H1 (cell line): ENCODE measurements around the gene USP13. TPM values are rescaled to one million over a fixed set of nuclear protein-coding genes. Genes with fewer than 3 reads are reported as not detected.

Experiments used
- CTCF ChIA-PET: fragments of 300-600 bp; sonication (Branson Sonifier 250); formaldehyde crosslinking; loops from one replicate; lab custom pipeline; 2021; ENCODE audit not compliant: partially characterized antibody; lab: Charles Lee
- POLR2A ChIA-PET: fragments of 300-600 bp; sonication (Branson Sonifier 250); formaldehyde crosslinking; loops from one replicate; lab custom pipeline; 2021; ENCODE audit warnings: inconsistent platforms; ENCODE audit not compliant: partially characterized antibody; lab: Charles Lee
- DNase-seq, 2 experiments: peaks; one replicate each; pipeline versions ENCODE4 v3.0.0 to v3.0.0-alpha.2; 2010 to 2022; ENCODE audit warnings: low spot score in 2 of 2, low read depth in 1 of 2, mixed read lengths in 1 of 2
- FAIRE-seq: peaks from 2 replicates; lab custom pipeline; 2011; peaks lifted over from hg19 to GRCh38; lab: Jason Lieb, UNC
- H2AFZ ChIP-seq: 2 replicates; pipeline ENCODE4 v1.8.1; 2012; ENCODE audit warnings: low read length, inconsistent platforms
- H2AK5ac ChIP-seq: 2 replicates; pipeline ENCODE4 v1.6.1; 2013; ENCODE audit warnings: low read depth, low read length
- H2BK120ac ChIP-seq: replicated peaks from 2 replicates; pipeline ENCODE3; 2013; ENCODE audit warnings: low read depth, low read length, inconsistent platforms
- H2BK12ac ChIP-seq: 2 replicates; pipeline ENCODE4 v1.6.1; 2013; ENCODE audit warnings: low read depth, low read length
- H2BK15ac ChIP-seq: 2 replicates; pipeline ENCODE4 v1.6.1; 2013; ENCODE audit warnings: low read length
- H2BK20ac ChIP-seq: 2 replicates; pipeline ENCODE4 v1.6.1; 2013; ENCODE audit warnings: low read length
- H2BK5ac ChIP-seq: 2 replicates; pipeline ENCODE4 v1.6.1; 2013; ENCODE audit warnings: low read depth, low read length
- H3K14ac ChIP-seq: 2 replicates; pipeline ENCODE4 v1.6.1; 2013; ENCODE audit warnings: inconsistent platforms; ENCODE audit not compliant: insufficient read length
- H3K18ac ChIP-seq: 2 replicates; pipeline ENCODE4 v1.6.1; 2013; ENCODE audit warnings: low read length; ENCODE audit errors: extremely low read depth
- H3K23ac ChIP-seq: 2 replicates; pipeline ENCODE4 v1.6.1; 2013; ENCODE audit warnings: inconsistent platforms; ENCODE audit not compliant: insufficient read length
- H3K23me2 ChIP-seq: 2 replicates; pipeline ENCODE4 v1.6.1; 2013; ENCODE audit warnings: low read depth, low read length
- H3K27ac ChIP-seq: 2 replicates; pipeline ENCODE4 v1.6.1; 2011; ENCODE audit warnings: low read depth, low read length, inconsistent platforms
- H3K27me3 ChIP-seq, 4 experiments: replicated peaks in 1 of 4; 1 replicate in 1 of 4; 2 replicates in 3 of 4; pipeline versions ENCODE4 v1.6.1 to v1.8.1; 2011 to 2013; ENCODE audit warnings: low read length in 3 of 4, mild to moderate bottlenecking in 3 of 4, inconsistent platforms in 2 of 4, mixed read lengths in 2 of 4, moderate library complexity in 1 of 4; ENCODE audit not compliant: control insufficient read depth in 3 of 4, insufficient read depth in 3 of 4; ENCODE audit errors: extremely low read depth in 1 of 4
- H3K36me3 ChIP-seq, 4 experiments: 2 replicates each; pipeline versions ENCODE4 v1.6.1 to v1.8.1; 2011 to 2013; ENCODE audit warnings: mild to moderate bottlenecking in 4 of 4, low read length in 3 of 4, moderate library complexity in 2 of 4, control low read depth in 1 of 4, inconsistent platforms in 1 of 4; ENCODE audit not compliant: insufficient read depth in 4 of 4, control insufficient read depth in 2 of 4
- H3K4ac ChIP-seq: replicated peaks from 2 replicates; pipeline ENCODE3; 2013; ENCODE audit warnings: low read length, low read depth, mixed read lengths, inconsistent platforms; ENCODE audit not compliant: insufficient read length
- H3K4me1 ChIP-seq, 4 experiments: replicated peaks in 1 of 4; 1 replicate in 1 of 4; 2 replicates in 3 of 4; pipeline versions ENCODE4 v1.6.1 to v1.8.1; 2011 to 2013; ENCODE audit warnings: low read length in 3 of 4, inconsistent platforms in 2 of 4, mixed read lengths in 1 of 4; ENCODE audit not compliant: insufficient read depth in 4 of 4, control insufficient read depth in 3 of 4
- H3K4me2 ChIP-seq, 2 experiments: 2 replicates each; pipeline versions ENCODE4 v1.6.1 to v1.8.1; 2011 to 2013; ENCODE audit warnings: low read depth in 2 of 2, low read length in 2 of 2, control low read depth in 1 of 2, inconsistent platforms in 1 of 2, mild to moderate bottlenecking in 1 of 2; ENCODE audit not compliant: insufficient read depth in 1 of 2
- H3K4me3 ChIP-seq, 4 experiments: fragments of 200-600, 300-600 bp in 1 of 4; sonication (generic), shearing (Covaris generic), sonication (Bioruptor Twin) in 1 of 4; 2 replicates each; pipeline versions ENCODE4 v1.5.1 to v1.8.1; 2011 to 2016; ENCODE audit warnings: low read length in 4 of 4, low read depth in 3 of 4, control low read depth in 2 of 4, inconsistent platforms in 2 of 4, mild to moderate bottlenecking in 2 of 4, mixed read lengths in 1 of 4, moderate library complexity in 1 of 4; ENCODE audit not compliant: insufficient read depth in 2 of 4; ENCODE audit errors: extremely low read depth in 1 of 4
- H3K56ac ChIP-seq: replicated peaks from 2 replicates; pipeline ENCODE3; 2013; ENCODE audit warnings: low read depth, mild to moderate bottlenecking, mixed read lengths, low read length, inconsistent platforms; ENCODE audit not compliant: insufficient read length
- H3K79me1 ChIP-seq: 2 replicates; pipeline ENCODE4 v1.6.1; 2013; ENCODE audit warnings: low read depth, low read length, control low read depth
- H3K79me2 ChIP-seq, 2 experiments: 2 replicates each; pipeline versions ENCODE4 v1.6.1 to v1.8.1; 2012 to 2013; ENCODE audit warnings: low read length in 2 of 2, mild to moderate bottlenecking in 2 of 2, inconsistent platforms in 1 of 2; ENCODE audit not compliant: insufficient read depth in 2 of 2, control insufficient read depth in 1 of 2
- H3K9ac ChIP-seq, 4 experiments: replicated peaks in 1 of 4; 1 replicate in 1 of 4; 2 replicates in 3 of 4; pipeline versions ENCODE4 v1.6.1 to v1.8.1; 2011 to 2013; ENCODE audit warnings: low read depth in 3 of 4, low read length in 3 of 4, control low read depth in 2 of 4, mild to moderate bottlenecking in 2 of 4, moderate library complexity in 2 of 4, inconsistent platforms in 1 of 4; ENCODE audit errors: extremely low read depth in 1 of 4
- H3K9me3 ChIP-seq, 2 experiments: 2 replicates each; pipeline versions ENCODE4 v1.6.1 to v1.8.1; 2012 to 2013; ENCODE audit warnings: mild to moderate bottlenecking in 2 of 2, moderate library complexity in 2 of 2, control low read depth in 1 of 2, inconsistent platforms in 1 of 2, low read depth in 1 of 2, low read length in 1 of 2, mixed read lengths in 1 of 2; ENCODE audit not compliant: insufficient read depth in 2 of 2
- H4K20me1 ChIP-seq, 2 experiments: replicated peaks in 1 of 2; 2 replicates each; pipeline versions ENCODE3 to v1.8.1; 2011 to 2013; ENCODE audit warnings: inconsistent platforms in 2 of 2, low read length in 2 of 2, mild to moderate bottlenecking in 1 of 2; ENCODE audit not compliant: insufficient read depth in 2 of 2, control insufficient read depth in 1 of 2
- H4K5ac ChIP-seq: 2 replicates; pipeline ENCODE4 v1.6.1; 2013; ENCODE audit warnings: low read length, low read depth, mixed read lengths, inconsistent platforms; ENCODE audit not compliant: insufficient read length
- H4K8ac ChIP-seq: 2 replicates; pipeline ENCODE4 v1.8.0; 2013; ENCODE audit warnings: mild to moderate bottlenecking, moderate library complexity, low read length, inconsistent platforms; ENCODE audit not compliant: insufficient read depth; ENCODE audit errors: extremely low read depth
- H4K91ac ChIP-seq: replicated peaks from 2 replicates; pipeline ENCODE3; 2013; ENCODE audit warnings: low read length, mixed read lengths, inconsistent platforms; ENCODE audit not compliant: insufficient read length
- CBX8 ChIP-seq: fragments of 300-800, 300-1000 bp; sonication (generic); IDR thresholded peaks from 2 replicates; pipeline ENCODE4 v1.7.1; 2016; ENCODE audit warnings: low read depth, low read length, borderline replicate concordance
- CTCF ChIP-seq, 3 experiments: IDR thresholded peaks; 1 replicate in 2 of 3; 2 replicates in 1 of 3; pipeline versions ENCODE4 v1.5.1 to v1.6.1; 2011; ENCODE audit warnings: low read length in 3 of 3, mild to moderate bottlenecking in 3 of 3, inconsistent platforms in 2 of 3, low read depth in 1 of 3, moderate library complexity in 1 of 3; ENCODE audit not compliant: insufficient read depth in 1 of 3; ENCODE audit errors: control extremely low read depth in 1 of 3
- HDAC2 ChIP-seq, 2 experiments: fragments of 300-600 bp in 1 of 2; sonication (generic) in 1 of 2; IDR thresholded peaks; 2 replicates each; pipeline ENCODE4 v1.6.1; 2011 to 2012; ENCODE audit warnings: low read depth in 2 of 2, low read length in 2 of 2, mild to moderate bottlenecking in 2 of 2, moderate library complexity in 2 of 2, borderline replicate concordance in 1 of 2, inconsistent platforms in 1 of 2
- JUN ChIP-seq: IDR thresholded peaks from 2 replicates; pipeline ENCODE4 v1.6.1; 2011; ENCODE audit warnings: low read depth, mild to moderate bottlenecking, improper control_type of control experiment, low read length
- RNF2 ChIP-seq: fragments of 200-900, 300-1000 bp; sonication (generic); IDR thresholded peaks from 2 replicates; pipeline ENCODE4 v1.7.1; 2016; ENCODE audit warnings: borderline replicate concordance, low read depth, mild to moderate bottlenecking, antibody characterized with exemption, low read length; ENCODE audit not compliant: poor library complexity, severe bottlenecking; ENCODE audit errors: missing control alignments
- TAF7 ChIP-seq: optimal IDR thresholded peaks from 2 replicates; pipeline ENCODE3; 2011; ENCODE audit warnings: low read depth, mild to moderate bottlenecking, inconsistent platforms, low read length, moderate library complexity, borderline replicate concordance
- WGBS, 2 experiments: shearing (Covaris generic) in 1 of 2; methylation state at CpG; one replicate each; pipeline versions ENCODE4 v1.1.6 to v1.1.7; 2013 to 2015; ENCODE audit warnings: low lambda C conversion rate in 2 of 2, mixed read lengths in 2 of 2, inconsistent platforms in 1 of 2, low coverage in 1 of 2, missing lambda C conversion rate in 1 of 2; ENCODE audit not compliant: insufficient replicate concordance in 2 of 2, insufficient coverage in 1 of 2, insufficient read length in 1 of 2; ENCODE audit errors: extremely low coverage in 1 of 2, missing lambda C conversion rate in 1 of 2; 5-methylcytosine and 5-hydroxymethylcytosine counted together
- polyA plus RNA-seq, 7 experiments: library from polyadenylated mRNA; depleted of rRNA in 3 of 7; stranded (reverse) in 5 of 7; unstranded in 2 of 7; fragments of >200 nt in 5 of 7; fragments of 200-250 nt in 2 of 7; gene quantifications; 1 replicate in 5 of 7; 2 replicates in 1 of 7; 4 replicates in 1 of 7; pipeline versions ENCODE4 v1.2.1 to v1.2.3, GENCODE V29; 2011 to 2013; ENCODE audit warnings: missing spikeins in 2 of 7, mixed read lengths in 2 of 7
- total RNA-seq: library from RNA; stranded (reverse); fragmentation: NEBNext Ultra II Directional; extraction: Animal tissue kit (Norgen Biotek cat#: 25700); gene quantifications from 2 replicates; pipeline ENCODE4 v1.2.1, GENCODE V29; 2021

USP13 gene
- total and polyA plus RNA-seq, 2 of the 8 experiments (the other 6 are each of a cell fraction or from before 2014, with no cell fraction given), result 7.9 to 25.9 TPM

- CTCF ChIA-PET, result no interaction called here
- POLR2A ChIA-PET, result no interaction called here
- no peak for DNase-seq
Observed at GRCh38 chr3:179687967-179688535, 35.2 kb downstream of the USP13 start.

More at GRCh38 chr3:179687967-179688535, 35.2 kb downstream of the USP13 start:
- H3K56ac ChIP-seq, result no peak overlapping the region
- no peak overlapping the region for H3K4ac ChIP-seq
- H2BK12ac ChIP-seq, result no peak overlapping the region
- no peak overlapping the region for H2AK5ac ChIP-seq
- H2AFZ ChIP-seq, result no peak overlapping the region
- H2BK20ac ChIP-seq, result no peak overlapping the region
- no peak overlapping the region for H2BK5ac ChIP-seq
- no peak for TF ChIP-seq CBX8
- TF ChIP-seq TAF7, result no peak
- no peak for TF ChIP-seq JUN
- no peak for TF ChIP-seq CTCF (IDR thresholded peaks at IDR 0.05; ENCODE audit: control extremely low read depth in 1 of 3, insufficient read depth in 1 of 3, low read depth in 1 of 3, low read length in 3 of 3)
- TF ChIP-seq RNF2, result no peak
- TF ChIP-seq HDAC2 (IDR thresholded peaks at IDR 0.05; ENCODE audit: borderline replicate concordance in 1 of 2, low read depth in 2 of 2, low read length in 2 of 2), result no peak
- H3K36me3 ChIP-seq, result peaks cover 0 to 6% (median 3%) of the 10 kb centered on the region in 4 experiments; a peak in 3 of 8 replicates
- peaks cover 2% of the 10 kb centered on the region; the same call in 1 of the 2 replicates for H3K79me1 ChIP-seq
- no peak overlapping the region for H3K18ac ChIP-seq
- H3K4me2 ChIP-seq, result no peak overlapping the region
- H3K9me3 ChIP-seq, result no peaks in the 10 kb centered on the region
- H2BK15ac ChIP-seq, result no peak overlapping the region
- no peak overlapping the region for H3K14ac ChIP-seq
- H4K5ac ChIP-seq, result no peak overlapping the region
- no peak overlapping the region for H2BK120ac ChIP-seq
- H3K4me1 ChIP-seq, result no peaks in the 10 kb centered on the region
- H4K20me1 ChIP-seq, result no peaks in the 10 kb centered on the region
- peaks cover 2% of the 10 kb centered on the region; the same call in 1 of the 2 replicates for H3K23me2 ChIP-seq
- no peak overlapping the region for H3K9ac ChIP-seq
- WGBS, 2 experiments, result 83 to 100% methylated on average over 2 to 4 of the region's 4 CpGs
- H3K23ac ChIP-seq, result no peak overlapping the region
- no peak overlapping the region for H4K91ac ChIP-seq
- H3K4me3 ChIP-seq, result no peak overlapping the region
- no peak overlapping the region for H3K27ac ChIP-seq
- peaks cover 0 to 8% of the 10 kb centered on the region in 2 experiments; a peak in 1 of 4 replicates for H3K79me2 ChIP-seq
- no peak overlapping the region for H4K8ac ChIP-seq
- no peaks in the 10 kb centered on the region for H3K27me3 ChIP-seq
- no peak for FAIRE-seq
